AG09319 (cell line): ENCODE data around the gene HTR3B.
"Not testable (repeated sequence)": the region's sequence is repeated elsewhere in the genome, so short reads cannot be mapped to it uniquely, and the experiment has no call there.

Experiments
- DNase-seq: peaks from one replicate; pipeline ENCODE4 v3.0.0-alpha.2; 2010; ENCODE audit warnings: low read depth; ENCODE audit errors: extremely low read depth
- TF ChIP-seq, protein P1 (sequence below): IDR thresholded peaks from 2 replicates; pipeline ENCODE4 v1.5.1; 2011; ENCODE audit warnings: low read depth, mild to moderate bottlenecking, inconsistent platforms, low read length, moderate library complexity

Gene HTR3B

GRCh38 chr11:113876074-113876797 is 28.4 kb upstream of the HTR3B start:
- DNase-seq = no peak
- TF ChIP-seq, protein P1, sequence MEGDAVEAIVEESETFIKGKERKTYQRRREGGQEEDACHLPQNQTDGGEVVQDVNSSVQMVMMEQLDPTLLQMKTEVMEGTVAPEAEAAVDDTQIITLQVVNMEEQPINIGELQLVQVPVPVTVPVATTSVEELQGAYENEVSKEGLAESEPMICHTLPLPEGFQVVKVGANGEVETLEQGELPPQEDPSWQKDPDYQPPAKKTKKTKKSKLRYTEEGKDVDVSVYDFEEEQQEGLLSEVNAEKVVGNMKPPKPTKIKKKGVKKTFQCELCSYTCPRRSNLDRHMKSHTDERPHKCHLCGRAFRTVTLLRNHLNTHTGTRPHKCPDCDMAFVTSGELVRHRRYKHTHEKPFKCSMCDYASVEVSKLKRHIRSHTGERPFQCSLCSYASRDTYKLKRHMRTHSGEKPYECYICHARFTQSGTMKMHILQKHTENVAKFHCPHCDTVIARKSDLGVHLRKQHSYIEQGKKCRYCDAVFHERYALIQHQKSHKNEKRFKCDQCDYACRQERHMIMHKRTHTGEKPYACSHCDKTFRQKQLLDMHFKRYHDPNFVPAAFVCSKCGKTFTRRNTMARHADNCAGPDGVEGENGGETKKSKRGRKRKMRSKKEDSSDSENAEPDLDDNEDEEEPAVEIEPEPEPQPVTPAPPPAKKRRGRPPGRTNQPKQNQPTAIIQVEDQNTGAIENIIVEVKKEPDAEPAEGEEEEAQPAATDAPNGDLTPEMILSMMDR = no peak

DNA sequence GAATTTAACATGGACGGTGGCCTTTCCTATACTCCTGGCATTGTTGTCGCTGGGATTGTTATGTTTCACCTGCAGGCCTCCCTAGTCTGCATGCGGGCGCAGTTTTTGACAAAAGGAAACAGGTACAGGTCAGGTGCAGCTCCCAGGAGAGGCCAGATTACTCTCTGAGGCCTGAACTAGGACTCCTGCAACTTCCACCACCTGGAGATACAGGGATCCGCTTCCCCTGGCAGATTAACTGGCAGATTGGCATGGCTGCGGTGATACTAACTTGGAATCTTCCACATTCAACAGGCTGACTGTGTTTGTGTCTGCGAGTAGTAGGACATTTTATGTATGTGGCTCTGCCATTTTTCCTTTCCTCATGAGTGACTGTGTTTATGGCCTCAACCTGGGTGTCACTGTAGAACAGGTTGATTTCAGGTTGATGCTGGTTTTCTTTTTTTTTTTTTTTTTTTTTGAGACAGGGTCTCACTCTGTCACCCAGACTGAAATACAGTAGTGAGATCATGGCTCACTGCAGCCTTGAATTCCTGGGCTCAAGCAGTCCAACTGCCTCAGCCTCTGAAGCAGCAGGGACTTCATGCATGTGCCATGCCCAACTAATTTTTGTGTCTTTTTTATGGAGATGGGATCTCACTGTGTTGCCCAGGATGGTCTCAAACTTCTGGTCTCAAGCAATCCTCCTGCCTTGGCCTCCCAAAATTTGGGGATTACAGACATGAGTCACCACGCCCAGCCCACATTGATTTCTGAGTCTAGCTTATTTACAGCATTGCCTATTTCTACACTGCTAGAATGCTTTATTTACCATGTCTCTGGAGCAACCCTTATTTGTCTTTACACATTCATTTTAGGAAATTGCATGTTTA is 27.6 kb upstream of the HTR3B start:
- TF ChIP-seq, protein P1 = no peak
- no peak for DNase-seq

- DNase-seq = no peak
- TF ChIP-seq, protein P1 = no peak
Observed at GRCh38 chr11:113877670-113878055, 26.9 kb upstream of the HTR3B start.

DNA sequence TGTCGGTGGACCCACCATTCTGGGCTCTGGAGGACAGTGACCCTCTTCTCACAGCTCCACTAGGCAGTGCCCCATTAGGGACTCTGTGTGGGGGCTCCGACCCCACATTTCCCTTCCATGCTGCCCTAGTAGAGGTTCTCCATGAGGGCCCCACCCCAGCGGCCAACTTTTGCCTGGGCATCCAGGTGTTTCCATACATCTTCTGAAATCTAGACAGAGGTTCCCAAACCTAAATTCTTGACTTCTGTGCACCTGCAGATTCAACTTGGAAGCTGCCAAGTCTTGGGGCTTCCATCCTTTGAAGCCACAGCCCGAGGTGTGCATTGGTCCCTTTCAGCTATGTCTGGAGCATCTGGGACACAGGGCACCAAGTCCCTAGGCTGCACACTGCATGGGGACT is 25.1 kb upstream of the HTR3B start:
- not testable (repeated sequence) for DNase-seq

- TF ChIP-seq, protein P1 = no peak
- no peak for DNase-seq
Observed at GRCh38 chr11:113880971-113881370, 23.6 kb upstream of the HTR3B start.

GRCh38 chr11:113881856-113882255 is 22.7 kb upstream of the HTR3B start:
- no peak for DNase-seq
- TF ChIP-seq, protein P1 = no peak

DNA sequence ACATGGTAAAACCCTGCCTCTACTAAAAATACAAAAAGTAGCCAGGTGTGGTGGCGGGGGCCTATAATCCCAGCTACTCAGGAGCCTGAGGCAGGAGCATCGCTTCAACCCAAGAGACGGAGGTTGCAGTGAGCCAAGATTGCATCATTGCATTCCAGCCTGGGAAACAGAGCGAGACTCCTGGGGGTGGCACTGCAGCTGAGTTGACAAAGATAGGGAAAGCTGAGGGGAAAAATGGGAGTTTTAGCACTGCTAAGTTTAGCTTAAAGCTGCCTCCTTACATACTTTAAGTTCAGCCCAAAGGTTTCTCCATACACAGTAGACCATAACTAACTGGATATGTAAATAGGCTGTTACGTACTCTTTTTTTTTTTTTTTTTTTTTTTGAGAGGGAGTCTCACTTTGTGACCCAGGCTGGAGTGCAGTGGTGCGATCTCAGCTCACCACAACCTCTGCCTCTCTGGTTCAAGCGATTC is 20.2 kb upstream of the HTR3B start:
- no peak for DNase-seq
- TF ChIP-seq, protein P1 = no peak
